ENCODE results near the gene GREM2.

The GREM2 gene

DNA sequence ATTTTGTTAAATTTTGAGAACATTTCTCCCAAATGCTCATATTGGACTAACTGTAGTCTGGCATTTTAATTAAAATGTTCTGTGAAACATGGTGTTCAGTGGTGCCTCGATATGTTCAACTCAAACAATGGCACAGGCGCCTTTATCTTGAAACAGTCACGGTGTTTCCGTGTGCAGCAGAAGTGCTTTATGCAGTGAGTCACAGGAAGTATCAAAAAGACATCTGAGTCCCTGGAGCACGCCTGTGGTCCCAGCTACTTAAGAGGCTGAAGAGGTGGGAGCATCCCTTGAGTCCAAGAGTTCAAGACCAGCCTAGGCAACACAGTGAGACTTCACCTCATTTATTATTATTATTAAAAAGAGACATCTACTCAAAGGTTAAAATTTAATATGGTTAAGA, 52.2 kb downstream of the GREM2 start:
- no peak for DNase-seq (ENCODE audit: low spot score)

DNA sequence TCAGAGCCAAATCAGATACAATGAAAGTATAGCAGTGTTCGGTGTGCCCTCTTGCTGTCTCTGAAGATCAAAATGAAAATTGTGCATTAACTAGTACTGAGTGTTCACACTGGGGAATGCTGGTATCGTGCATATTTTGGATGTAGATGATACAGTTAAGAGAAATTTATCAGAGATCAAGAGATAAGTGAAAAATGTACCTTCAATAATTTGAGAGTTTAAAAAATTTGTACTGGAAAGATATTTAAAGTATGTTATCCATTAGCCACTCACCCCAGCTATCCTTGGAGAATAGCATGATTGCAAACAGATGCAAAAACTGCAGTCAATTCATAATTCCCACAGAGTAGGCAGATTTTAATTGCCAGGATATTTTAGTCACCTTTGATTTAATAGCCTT, 56.4 kb downstream of the GREM2 start:
- DNase-seq (ENCODE audit: low spot score) = no peak

DNA sequence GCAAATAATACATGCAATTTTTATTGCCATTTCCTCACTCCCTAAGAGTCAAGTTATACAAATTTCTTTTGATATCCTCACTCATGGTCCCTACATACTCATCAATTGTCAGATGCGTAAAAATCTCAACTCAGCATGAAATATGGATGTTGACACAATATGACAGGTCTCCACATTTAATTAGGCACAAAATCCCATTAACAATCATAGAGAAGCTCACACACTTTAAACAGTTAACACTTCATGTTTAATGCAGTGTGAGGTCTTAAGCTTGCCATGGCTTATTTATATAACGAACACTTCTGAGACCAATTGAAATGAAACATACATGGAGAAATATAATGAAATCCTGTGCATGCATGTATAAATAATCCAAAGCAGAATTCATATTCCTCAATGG, 58.6 kb downstream of the GREM2 start:
- no peak for DNase-seq (ENCODE audit: low spot score)

DNA sequence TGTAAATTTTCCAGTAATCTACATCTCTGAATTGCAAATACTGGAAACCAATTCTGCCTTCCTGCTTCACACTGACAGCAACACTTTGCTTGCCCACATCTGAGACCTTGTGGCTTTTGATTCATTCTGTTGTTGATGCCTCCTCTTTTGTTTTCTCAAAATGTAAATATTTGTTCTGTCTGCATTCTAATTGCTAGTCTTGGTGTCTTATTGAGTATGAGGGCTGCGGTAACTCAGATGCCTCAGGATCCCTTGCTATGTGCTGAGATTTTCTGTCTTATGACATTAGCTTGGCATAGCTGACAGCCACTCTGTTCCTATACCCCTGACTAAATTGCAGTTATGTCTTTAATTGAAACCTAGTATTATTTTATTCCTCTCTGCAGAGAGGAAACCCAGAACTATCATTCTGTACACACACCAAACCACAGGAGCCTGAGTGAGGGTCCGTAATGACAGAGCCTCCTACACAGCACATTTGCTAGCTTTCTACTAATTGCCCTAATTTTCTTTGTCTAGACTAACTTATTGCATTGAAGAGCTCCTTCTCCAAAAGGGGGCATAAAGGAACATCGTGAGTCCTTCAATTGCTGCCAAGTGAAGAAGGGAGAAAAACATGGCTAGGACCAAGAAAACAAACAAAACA, 72.1 kb downstream of the GREM2 start:
- no peak for DNase-seq (ENCODE audit: low spot score)

DNA sequence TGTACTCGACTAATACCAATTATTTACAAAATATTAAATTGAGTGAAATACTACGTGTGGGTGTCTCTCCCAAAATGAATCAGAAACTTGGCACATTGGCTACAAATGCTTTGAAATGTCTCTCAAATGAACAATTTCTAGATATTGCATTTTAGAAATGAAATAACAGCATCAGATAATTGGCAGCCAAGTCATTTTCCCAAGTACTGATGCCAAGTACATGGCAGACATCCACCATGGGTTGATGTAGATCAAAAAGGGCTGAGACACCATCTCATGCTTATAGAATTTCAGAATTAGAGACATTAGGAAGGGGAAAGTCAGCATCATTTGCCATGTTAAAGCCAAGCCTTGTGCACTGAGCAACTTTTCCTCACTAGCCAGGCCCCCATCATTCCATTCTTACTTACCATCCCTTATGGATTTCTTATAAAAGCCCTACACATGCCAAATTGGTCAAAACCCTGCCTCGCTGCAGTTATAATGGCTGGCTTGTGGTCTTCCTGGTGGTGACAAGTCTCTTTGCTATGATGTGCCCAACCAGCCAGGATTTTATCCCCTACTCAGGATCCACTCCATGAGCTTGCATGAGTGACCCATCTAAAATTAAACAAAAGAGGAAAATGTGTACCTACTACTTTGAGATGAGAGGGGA, 73.1 kb downstream of the GREM2 start:
- no peak for DNase-seq (ENCODE audit: low spot score)

DNA sequence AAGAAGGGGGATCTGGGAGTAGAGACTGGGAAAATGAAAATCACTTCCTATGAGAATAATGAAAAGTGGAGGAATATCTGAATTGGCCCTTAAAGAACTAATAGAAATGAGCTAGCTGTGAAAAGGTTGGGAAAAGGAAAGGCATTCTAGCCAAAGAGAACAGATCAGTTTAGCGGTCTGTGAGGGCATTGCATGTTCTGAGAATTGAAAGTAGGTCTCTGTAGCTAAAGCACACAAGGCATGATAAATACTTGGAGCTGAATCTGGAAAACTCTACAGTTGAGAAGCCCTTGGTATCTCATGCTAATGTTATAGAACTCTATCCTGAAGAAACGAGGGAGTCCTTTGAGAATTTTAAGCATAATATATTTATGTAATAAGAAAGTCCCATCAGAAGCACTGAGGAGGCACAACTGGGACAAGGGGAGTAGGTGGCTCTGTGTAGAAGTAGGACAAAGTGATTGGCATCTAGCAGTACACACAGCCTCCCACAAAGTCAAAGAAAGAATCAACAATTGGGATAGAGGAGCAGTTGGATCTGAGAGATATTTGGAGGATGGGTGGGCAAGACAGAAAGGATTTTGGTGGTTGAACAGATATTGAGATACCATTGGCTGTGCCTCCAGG, 78.7 kb downstream of the GREM2 start:
- DNase-seq (ENCODE audit: low spot score) = no peak

DNA sequence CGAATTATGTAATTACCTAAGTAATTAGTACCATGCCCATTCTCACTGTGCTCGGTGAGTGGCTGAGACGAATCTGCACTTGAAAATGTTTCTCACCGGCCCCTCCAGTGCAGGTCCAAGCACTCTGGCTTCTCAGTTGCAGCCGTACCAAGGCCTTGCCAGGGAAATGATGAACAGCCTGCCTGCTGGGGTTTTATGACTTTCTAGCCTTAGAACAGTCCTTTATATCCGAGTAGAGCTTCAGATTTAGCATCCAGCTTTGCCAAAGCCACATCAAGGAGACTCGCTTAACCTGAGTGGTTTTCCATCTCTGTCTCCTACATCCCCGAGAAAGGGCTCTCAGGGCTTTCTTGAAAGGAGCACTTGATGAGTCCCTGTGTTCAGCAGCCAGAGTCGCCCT, 83.4 kb downstream of the GREM2 start:
- no peak for DNase-seq (ENCODE audit: low spot score)

DNA sequence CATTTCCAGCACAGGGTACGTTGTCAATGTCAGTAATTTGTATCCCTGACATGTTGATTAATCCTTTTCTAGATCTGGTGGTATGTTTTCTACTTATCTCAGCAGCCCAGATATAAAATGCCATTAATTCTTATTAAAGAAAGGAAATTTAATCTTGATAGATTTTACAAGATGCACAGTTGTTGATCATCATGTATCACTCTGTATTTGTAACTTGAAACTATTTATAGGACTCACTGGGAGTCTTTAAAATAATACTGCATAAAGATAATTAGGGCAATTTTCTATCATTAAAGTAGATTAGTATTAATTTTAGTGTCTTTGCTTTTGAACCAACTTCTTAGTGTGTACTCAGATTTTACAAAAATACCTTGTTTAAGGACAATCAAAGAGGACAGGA, 84.9 kb downstream of the GREM2 start:
- no peak for DNase-seq (ENCODE audit: low spot score)

DNA sequence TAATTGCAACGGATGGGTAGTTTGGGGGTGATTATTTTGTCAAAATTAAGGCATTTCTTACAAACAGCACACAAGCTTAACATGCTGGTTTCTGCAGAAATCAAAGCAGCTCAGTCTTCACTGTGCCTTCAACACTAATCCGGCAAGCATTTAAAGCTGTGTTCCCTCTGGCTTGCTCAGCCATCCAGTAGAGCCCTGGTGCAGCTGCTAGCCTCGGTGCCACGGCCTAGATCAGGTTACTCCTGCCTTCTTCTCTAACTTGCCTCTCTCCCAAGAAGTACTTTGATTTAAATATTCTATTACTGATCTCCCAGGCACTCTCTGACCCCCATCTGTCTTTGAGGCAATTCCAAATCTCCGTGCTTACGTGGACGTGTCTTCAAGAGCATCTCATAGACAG, 85.6 kb downstream of the GREM2 start:
- DNase-seq (ENCODE audit: low spot score) = no peak

DNA sequence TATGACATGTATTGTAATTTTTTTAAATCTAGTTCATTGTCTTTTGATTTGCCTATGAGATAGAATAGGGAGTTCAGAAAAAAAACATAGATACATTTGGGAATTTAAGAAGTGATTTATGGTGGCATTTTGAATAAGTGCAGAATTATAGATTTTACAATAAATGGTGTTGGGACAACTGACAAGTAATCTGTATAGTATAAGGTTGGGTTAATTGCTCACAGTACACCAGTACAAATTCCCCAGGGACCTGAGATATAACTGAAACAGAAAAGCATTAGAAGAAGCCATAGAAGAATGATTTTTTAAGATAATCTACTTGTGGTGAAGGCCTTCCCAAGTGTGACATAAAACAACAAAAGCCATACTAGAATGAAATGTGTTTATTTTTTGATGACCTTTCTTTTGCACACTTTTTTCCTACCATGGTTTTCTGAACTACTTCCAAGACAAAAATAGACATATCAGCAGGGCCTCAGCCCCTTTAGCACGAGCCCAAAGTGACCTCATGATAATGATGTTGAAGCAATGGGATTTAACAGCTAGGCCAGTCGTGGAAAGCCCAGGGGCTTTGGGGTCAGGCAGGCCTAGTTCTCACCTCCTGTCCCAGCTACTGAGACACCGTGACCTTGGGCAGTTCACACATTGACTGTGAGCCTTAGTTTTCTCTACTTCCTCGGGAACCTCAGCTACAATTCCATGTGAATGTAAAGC, 87.4 kb downstream of the GREM2 start:
- no peak for DNase-seq (ENCODE audit: low spot score)

DNA sequence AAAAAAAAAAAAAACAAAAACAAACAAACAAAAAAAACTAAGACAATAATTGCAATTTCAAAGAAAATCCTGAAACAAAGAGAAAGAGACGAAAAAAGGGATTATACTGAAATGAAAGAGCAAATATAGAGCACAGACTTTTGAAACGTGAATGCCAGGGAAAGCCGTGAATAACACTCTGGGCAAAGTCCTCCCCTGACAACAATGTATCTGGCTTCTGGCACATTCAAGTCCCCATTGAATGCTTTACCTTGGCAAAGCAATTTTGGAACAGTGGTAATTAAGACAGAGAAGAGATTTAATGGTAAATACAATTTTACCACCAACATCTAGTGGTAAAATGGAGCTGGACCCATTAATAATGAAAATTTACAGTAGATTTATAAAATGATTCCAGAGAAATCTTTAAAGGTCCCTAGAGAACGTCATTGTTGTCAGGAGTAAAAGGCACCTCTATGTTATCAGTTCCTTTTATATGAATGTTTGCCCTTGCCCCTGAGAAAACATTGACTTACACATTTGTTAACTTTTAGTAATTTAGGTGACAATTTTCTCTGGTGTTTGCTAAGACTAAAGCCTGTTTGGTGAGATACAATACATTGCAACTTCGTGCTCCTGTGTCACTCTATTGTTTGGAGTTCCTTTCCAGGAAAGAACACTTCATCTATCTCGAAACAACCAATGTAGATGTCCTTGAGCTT, 89.7 kb downstream of the GREM2 start:
- no peak for DNase-seq (ENCODE audit: low spot score)

DNA sequence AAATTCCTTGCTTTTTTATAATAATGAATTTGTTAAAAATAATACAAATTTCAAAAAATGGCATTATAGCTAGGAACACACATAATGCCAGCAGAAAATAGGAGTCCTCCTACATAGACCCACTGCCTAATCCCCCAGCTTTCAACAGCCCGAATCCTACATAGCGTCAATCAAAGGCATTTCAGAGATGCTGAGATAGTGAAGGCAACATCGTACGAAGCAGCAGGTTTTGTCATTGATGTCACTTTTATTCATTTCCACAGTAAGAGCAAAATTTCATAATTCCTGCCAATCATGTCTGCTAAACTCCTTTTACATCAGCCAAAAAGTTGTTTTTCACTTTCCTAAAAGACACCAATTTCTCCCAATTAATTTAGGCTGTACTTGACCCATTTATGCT, 94.1 kb downstream of the GREM2 start:
- no peak for DNase-seq (ENCODE audit: low spot score)

DNA sequence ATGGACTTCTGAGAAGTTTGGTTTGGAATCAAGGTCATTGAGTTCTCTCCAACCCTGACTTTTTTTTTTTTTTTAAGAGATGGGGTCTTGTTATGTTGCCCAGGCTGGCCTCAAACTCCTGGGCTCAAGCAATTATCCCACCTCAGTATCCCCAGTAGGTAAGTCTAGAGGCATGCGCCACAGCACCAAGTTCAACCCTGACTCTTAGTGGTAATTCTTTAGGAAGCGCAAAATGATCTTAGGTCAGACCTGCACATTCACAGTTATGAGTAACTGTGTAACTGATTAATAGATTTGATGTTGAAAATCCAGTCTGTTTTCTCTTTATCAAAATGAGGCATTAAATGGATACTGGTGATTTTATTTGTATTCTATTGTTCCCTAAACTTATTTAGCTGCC, 95.9 kb downstream of the GREM2 start:
- DNase-seq (ENCODE audit: low spot score) = no peak

DNA sequence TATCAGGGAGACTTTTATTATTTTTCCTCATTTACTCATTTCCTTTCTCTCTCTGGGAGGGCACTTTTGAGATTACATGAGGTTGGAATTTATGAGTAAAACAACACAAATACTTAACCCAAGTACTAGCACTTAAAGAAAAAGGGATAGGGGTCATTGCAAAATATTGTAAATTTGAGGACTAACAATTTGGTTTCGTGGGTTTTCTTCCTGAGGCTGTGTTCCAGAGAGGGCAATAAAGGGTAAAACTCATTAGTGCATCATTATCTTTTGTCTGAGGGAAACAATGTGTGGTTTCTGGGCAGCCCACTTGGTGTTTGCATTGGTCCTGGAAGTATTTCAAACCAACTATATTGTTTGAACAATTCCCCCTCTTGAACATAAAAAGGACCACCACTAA, 96.5 kb downstream of the GREM2 start:
- DNase-seq (ENCODE audit: low spot score) = no peak

DNA sequence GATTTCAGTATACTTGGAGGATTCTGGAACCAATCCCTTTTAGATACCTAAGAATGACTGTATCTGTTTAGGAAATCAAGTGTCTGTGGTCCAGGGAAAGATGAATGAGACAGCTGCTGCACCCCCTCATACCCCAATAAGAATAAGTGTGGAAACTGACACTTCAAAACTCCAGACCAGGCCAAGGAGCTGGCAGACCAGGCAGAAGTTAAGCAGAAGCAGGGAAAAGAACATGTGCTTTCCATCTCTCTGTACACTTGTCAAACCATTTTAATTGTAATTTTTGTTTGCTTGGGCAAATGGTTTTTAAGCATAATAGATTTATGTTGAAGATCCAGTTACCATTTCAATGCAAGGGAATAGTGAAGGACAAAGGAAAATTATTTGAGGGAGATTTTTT, 100.2 kb downstream of the GREM2 start:
- DNase-seq (ENCODE audit: low spot score) = no peak

DNA sequence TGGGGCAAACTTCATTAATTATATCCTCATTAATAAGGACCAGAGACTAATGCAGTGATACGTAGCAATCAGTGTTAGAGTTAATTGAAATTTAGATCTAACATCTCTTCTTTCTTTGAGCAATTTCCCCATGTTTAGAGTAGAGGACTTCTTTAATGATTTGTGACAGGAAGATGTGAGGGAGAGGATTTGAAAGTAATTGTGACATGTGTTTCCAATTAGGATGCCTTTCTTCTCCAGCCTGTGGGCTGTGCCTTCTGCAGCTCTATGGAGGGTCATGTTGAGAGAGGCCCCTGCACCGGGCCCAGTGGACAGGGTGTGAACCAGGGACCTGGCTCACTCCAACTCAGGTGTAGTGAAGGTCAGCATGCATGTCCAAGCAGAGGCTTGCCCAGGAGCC, 103.0 kb downstream of the GREM2 start:
- no peak for DNase-seq (ENCODE audit: low spot score)

DNA sequence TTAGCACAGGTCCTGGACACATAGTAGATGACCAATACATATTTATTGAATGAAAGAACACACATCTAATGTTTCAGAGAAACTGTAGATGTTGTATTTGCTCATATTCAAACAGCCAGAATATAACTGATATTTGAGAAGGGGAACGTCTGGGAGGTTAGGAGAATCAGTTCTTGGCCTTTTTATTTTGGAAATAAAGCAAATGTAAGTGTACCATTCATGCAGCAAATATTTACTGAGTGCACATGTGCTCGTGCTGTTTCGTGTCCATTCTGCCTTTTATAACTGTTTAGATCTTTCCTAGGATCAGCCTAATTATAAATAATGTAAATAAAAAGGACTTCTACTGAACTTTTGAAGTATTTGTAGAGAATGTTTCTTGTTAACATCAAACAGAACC, 103.8 kb downstream of the GREM2 start:
- DNase-seq (ENCODE audit: low spot score) = no peak

DNA sequence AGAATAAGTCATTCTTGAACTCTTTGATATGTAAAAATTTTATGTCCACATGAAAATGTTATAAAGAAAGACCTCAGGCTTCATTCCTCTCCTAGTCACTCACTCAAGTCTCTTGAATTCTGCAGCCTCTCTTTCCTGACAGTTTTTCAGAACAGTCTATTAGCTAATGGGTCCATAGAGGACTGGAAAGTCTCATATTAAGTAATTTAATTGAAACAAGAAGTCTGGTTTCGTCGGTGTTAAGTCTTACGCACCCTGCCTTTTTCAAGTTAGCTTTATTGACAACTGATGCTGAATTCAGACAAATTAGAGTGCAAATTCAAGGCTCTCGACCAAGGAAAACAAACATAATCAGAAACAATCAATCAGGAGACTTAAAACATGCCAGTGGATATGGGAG, 105.8 kb downstream of the GREM2 start:
- no peak for DNase-seq (ENCODE audit: low spot score)

DNA sequence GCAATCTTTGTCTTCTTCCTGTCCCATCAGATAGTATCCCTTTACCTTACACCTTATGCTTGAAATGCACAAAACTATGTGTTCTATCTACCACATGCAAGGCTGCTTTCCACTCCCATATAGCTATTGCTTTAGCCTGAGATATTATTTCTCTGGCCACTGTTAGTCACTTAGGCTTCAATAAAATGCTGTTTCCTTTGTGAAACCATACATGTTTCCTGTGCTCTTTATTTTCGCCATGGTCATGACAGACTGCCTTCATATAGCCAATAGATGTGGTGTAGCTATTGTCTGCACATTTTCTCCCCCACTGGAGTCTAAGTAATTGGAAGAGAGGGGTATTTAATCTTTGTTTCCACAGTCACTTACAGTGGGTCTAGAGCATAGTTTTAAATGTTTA, 108.4 kb downstream of the GREM2 start:
- DNase-seq (ENCODE audit: low spot score) = no peak

DNA sequence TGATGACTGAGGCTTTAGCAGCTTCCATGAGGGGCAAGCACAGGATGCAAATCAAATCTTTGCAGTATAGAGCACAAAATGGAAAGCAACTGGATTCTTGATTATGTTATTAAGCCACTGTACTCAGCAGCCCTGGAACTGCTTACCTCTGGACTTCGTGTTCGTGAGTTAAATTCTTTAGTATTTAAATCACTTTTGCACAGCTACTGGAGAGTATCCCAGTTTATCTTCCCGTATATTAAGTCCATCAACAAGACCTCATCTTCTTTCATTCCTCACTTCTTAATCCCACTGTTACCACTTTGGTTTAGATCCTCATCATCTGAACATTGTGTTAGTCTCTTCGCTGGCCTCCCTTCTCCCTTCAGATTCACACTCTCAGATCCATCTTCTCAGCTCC, 108.9 kb downstream of the GREM2 start:
- DNase-seq (ENCODE audit: low spot score) = no peak

DNA sequence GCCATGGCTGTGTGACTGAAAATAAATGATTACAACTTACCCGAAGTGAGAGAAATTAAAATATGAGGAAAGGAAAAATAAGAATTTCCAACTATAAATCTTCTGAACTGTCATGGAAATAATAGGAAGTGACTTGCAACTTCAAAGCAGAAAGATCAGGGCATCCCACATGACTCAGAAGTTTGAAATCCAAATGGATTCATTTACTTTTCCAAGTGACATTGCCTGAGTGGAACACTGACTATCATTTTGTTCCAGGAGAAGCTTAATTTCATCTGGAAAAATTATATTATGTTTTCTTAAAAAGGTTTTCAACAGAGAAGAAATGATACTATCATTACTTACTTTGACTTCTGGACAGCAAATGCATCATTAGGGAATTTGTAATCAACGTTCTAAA, 110.8 kb downstream of the GREM2 start:
- DNase-seq (ENCODE audit: low spot score) = no peak

DNA sequence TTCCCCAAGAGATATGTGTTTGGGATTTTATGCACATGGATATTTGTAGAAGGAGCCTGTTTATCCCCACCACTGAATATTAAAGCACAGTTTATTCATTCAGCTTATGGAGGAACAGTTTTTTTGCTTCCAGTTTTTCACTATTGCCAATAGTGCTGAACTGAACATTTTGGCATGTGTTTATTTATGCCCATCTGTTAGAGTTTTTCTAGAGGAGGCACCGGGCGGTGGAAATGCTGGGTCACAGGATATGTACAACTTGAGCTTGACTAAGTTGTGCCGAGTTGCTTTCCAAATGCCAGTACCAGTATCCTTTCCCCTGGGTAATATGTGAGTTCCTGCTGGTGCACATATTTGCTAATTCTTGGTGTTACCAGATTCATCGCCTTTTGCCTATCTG, 111.3 kb downstream of the GREM2 start:
- DNase-seq (ENCODE audit: low spot score) = no peak

DNA sequence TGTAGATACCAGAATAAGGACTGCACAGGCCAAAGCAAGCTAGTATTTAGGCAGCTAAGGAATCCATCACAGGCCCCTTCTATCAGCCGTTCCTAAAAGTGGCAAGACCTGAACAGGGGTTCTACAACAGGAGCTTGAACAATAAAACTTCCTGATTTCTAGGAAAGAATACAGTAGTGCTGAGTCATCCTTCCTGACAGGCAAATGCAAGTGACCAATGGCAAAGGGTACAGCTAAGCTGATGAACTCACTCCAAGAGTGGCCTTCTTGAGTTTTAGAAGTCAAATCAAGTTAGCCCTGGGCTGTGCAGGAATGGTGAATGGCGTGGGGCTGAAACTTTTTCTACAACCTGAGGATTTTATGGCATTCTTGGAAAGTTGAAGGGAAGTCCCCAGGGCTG, 112.9 kb downstream of the GREM2 start:
- no peak for DNase-seq (ENCODE audit: low spot score)
